DND-41 (cell line): ENCODE data around the gene CELF1.

Experiments used
- EZH2 ChIP-seq: IDR thresholded peaks from 3 replicates; pipeline ENCODE4 v1.6.1; 2012; ENCODE audit warnings: borderline replicate concordance, low read depth, mild to moderate bottlenecking, moderate library complexity, low read length, inconsistent platforms; ENCODE audit not compliant: severe bottlenecking
- TF ChIP-seq, protein P1 (sequence below): IDR thresholded peaks from 2 replicates; pipeline ENCODE4 v1.5.1; 2012; ENCODE audit warnings: borderline replicate concordance, low read length, moderate library complexity, mild to moderate bottlenecking; ENCODE audit not compliant: poor library complexity, severe bottlenecking; ENCODE audit errors: extremely low read depth

DNA sequence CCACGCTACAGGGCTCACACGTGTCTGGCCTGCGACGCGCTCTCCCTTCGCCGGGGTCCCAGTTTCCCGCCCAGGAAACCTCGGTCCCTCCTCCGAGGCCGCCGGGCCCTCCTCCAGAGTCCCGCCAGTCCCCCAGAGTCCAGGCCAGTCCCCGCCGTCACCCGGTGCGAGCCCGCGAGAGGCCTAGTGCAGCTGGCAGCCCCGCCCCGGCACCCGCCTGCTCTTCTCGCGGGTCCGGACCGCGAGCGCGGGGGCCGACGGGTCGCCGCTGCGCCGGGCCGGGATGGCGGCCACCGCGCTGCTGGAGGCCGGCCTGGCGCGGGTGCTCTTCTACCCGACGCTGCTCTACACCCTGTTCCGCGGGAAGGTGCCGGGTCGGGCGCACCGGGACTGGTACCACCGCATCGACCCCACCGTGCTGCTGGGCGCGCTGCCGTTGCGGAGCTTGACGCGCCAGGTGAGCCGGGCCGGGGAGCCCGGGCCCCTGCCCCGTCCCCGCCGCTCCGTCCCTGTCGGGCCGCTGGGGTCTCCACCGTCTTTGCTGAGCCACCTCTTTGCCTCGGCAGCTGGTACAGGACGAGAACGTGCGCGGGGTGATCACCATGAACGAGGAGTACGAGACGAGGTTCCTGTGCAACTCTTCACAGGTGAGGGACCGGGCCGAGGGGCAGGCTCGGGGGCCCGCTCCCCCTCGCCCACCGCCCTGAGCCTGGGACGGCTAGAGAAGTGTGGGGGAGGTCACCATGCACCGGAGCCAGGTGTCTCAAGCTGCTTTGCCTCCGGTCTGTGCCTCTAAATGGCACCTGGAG, 12.6 kb upstream of the CELF1 start, which contains the start of gene PTPMT1:
- TF ChIP-seq, protein P1, sequence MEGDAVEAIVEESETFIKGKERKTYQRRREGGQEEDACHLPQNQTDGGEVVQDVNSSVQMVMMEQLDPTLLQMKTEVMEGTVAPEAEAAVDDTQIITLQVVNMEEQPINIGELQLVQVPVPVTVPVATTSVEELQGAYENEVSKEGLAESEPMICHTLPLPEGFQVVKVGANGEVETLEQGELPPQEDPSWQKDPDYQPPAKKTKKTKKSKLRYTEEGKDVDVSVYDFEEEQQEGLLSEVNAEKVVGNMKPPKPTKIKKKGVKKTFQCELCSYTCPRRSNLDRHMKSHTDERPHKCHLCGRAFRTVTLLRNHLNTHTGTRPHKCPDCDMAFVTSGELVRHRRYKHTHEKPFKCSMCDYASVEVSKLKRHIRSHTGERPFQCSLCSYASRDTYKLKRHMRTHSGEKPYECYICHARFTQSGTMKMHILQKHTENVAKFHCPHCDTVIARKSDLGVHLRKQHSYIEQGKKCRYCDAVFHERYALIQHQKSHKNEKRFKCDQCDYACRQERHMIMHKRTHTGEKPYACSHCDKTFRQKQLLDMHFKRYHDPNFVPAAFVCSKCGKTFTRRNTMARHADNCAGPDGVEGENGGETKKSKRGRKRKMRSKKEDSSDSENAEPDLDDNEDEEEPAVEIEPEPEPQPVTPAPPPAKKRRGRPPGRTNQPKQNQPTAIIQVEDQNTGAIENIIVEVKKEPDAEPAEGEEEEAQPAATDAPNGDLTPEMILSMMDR = no peak
- no peak for TF ChIP-seq EZH2
